ENCODE results near the gene FKBP10.

FKBP10 gene

DNA sequence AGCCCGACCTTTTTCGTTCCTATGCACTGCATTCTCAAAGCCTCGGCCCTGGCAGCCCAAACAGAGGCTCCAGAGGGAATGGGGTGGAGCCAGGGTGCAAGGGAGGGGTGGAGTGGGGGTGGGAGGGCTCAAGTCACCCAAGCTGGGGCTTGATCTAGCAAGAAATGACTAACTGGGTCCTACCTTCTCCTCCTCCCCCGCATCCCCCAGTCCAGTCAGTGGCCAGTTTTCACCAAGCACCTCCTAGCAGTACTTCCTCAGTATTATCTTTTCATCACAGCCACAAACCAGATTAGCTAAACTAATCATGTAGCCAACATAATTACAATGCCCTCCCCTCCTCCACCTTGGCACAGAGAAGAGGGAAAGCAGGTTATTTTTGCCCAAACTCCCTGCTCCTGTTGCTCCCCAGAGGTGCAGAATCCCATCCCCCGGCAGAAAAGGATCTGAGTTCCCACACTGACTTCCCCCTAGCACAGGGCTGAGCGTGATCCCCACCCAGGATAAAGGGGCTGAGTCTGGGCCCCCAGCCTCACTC is 28.5 kb upstream of the FKBP10 start:
- no peak for DNase-seq

DNA sequence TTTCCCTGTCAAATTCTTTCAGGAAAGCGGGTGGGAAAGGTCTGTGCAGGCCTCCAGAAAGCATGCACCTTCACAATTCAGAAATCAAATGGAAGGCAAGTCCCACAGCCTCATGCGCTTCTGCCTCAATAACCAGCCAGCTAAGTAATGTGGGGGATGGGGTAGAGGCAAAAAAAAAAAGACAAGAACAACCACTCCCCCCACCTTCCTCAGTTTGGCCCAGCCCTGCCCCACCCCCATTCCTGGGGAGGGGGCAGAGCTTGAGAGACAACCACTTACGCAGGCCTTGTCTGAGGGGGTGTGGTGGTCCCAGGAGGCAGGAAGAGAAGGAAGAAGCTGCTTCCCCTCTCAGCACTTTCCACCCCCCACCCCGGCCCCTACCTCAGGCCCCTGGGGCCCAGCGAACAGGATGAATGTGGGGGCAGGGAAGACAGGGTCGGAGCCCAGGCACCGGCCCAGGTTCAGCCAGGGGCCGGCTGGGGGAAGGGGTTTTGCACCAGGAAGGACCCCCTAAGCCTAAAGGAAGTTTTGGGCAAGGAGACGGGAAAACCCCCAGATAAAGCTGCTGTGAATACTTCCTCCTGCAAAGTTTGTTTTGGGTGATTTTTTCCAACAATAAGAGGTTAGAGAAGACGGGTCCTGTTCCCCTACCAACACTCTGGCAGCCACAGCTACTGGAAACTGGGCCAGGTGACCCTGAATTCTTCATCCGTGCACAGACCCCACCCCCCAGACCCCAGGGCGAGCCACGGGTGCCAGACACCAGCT is 27.5 kb upstream of the FKBP10 start:
- DNase-seq = no peak

DNA sequence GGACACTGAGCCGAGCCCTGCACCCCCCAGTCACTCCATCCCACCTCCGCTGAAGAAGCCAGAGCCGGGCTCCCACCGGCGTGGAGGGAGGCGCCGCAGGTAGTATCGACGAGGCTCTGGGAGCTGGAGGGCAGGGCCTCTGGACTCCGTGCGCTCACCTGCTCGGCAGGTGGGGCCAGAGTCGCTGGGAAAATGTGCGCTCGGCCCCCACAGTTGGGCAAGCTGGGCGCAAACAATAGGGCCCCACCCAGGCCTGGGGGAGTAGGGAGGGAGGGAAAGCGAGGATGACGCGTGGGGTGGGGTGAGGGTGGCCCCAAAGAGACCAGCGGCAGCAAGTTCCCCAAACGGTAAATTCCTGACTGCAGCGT is 27.0 kb upstream of the FKBP10 start:
- no peak for DNase-seq

- DNase-seq = peak; percentile 80
Observed at GRCh38 chr17:41786227-41787020, 26.4 kb upstream of the FKBP10 start, which contains the start of gene JUP. JUP (minus strand) TSS chr17:41786711; CDS start chr17:41771854, 14,857 bp downstream.

DNA sequence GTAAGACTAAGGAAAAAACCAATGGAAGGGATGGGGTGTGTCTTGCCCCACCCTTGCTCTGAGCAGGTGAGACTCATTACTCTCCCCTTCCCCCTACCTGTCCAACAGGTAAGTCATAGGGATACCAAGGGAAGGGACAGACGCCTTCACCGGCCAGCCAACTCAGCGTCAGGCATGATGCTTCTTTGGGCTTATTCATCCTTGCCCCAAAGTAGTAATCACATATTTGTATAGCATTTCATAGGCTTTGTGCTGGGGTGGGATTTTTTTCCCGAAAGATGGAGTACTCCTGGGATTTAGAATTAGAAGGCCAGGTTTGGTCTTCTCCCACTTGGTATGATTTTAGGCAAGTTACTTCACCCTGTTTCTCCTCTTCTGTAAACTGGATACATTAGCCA is 25.8 kb upstream of the FKBP10 start:
- DNase-seq = no peak

- no peak for DNase-seq
Observed at GRCh38 chr17:41792845-41793783, 19.7 kb upstream of the FKBP10 start.

DNA sequence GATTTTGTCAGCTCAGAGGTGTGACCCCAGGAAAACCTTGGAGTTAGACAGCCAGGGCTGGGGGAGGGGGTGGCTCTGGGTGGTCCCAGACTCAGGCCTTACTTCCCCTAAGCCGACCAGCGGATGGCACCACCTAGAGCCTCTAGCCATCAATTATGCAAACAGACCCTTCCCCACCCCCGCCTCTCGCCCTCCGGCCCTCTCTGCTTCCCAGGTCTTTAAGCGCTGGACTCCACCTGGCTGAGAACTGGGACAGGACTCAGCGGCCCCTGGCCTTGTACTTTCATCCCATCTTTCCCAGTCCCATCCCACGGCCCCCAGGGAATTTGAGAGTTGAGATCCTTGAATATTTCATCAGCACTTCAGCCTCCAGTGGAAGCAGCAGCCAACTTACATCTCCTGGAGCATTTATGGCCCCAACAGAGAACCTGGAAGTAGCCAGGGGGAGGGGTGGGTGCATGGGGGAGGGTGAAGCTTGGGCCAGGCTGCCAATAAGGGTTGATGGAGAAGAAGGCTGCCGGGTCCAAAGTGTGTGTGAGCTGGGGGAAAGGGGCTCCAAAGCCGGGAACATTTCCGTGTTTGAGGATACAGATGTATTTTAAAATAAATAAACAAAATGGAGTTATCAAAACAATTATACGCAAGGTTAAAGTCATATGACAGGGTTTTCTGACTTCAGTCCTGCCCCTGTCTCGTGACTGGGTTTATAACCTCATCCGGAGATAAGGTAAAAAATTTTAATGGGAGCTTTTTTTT is 18.8 kb upstream of the FKBP10 start:
- no peak for DNase-seq

DNA sequence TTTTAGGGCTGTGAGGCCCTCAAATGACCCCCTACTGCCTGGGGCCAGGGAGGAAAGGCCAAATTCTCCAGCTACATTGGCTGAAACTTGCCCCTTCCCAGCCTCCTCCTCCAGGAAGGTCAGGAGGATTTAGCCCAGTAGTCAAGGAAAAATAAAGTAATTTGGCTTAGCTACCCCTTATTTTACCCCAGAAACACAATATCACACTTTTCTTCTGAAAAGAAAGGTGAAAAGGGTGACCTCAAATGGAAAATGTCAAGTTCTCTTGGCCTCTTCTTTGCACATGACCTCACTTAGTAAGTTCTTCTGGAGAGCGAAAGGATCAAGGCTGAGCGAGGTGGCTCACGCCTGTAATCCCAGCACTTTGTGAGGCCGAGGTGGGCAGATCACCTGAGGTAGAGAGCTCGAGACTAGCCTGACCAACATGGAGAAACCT is 18.2 kb upstream of the FKBP10 start:
- DNase-seq = no peak

GRCh38 chr17:41796121-41796895 is 16.5 kb upstream of the FKBP10 start:
- DNase-seq = no peak

DNA sequence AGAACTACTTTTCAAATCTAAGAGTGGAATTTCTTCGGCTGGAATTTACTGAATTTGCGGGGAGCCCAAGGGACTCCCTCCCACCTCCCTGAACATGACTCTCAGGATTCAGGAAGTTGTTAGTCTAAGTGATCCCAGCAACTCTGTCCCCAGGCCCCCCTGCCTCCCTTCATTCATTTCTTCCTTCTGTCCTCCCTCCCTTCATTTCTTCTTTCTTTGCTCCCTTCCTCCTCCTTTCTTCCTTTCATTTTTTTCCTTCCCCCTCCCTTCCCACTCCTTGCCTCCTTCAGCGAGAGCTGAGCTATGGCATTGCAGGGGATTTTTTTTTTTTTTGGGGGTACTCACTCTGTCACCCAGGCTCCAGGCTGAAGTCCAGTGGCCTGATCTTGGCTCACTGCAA is 15.4 kb upstream of the FKBP10 start:
- no peak for DNase-seq

GRCh38 chr17:41799366-41799765 is 13.4 kb upstream of the FKBP10 start:
- DNase-seq = no peak

- DNase-seq = no peak
Observed at GRCh38 chr17:41800601-41801373, 12.0 kb upstream of the FKBP10 start.

GRCh38 chr17:41801374-41802271 is 11.2 kb upstream of the FKBP10 start:
- DNase-seq = peak; percentile 65

DNA sequence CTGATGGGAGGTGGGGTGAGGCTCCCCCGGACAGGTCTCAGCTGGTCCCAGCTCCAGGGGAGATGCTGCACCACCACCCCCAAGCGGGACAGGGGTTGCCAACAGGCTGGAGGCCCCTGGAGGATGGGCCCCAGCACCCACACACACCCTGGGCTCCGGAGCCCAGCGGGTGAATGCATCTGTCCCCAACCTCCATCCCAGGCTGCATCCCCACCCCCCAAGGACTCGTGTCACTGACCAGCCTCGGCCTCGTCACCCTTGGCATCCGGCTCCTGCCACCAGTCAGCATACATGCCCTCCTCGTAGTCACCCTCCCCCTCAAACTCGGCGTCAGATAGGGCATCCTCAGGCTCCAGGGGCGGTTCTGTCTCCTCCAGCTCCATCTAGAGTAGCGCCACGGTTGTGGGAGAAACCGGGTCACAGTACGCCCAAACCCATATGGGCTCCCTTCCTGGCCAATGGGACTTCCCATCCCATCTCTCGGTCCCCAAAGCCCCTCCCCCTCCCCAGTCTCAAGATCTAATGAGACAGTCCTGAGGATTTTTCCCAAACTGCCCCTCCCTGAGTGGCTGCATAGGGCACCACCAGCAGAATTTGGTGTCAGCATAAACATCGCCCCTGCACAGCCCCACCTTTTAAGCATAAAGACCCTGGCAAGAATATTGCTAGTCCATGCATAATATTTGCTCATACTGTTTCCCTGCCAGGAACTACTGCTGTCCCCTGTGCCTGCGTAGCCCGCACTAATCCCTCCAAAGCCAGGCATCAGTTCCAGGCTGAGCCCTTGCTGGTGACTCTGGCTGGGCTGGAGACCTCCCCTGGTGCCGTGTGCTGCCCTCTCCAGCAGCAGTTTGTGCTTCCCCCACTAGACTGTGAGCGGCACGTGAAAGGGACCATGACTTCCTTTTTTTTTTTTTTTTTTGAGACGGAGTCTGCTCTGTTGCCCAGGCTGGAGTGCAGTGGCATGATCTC is 9.5 kb upstream of the FKBP10 start:
- no peak for DNase-seq

GRCh38 chr17:41806685-41807445 is 5.9 kb upstream of the FKBP10 start:
- DNase-seq = no peak

GRCh38 chr17:41810659-41811548 is 1.9 kb upstream of the FKBP10 start:
- peak; percentile 11 for DNase-seq

All from activated T-cell treated with anti-CD3 and anti-CD28 coated beads for 4 hours (primary cell).